DOHH2 (cell line): ENCODE results near the gene ARSK.

Experiments
- H3F3A ChIP-seq: fragments of 200-600 bp; sonication (generic), shearing (Covaris generic); 2 replicates; pipeline ENCODE4 v1.6.0; 2016; ENCODE audit warnings: antibody characterized with exemption, mild to moderate bottlenecking; ENCODE audit not compliant: control insufficient read depth, insufficient read depth
- H3K27ac ChIP-seq: fragments of 200-600 bp; sonication (generic); 2 replicates; pipeline ENCODE4 v1.5.1; 2014; ENCODE audit warnings: low read depth, mild to moderate bottlenecking, low read length, moderate library complexity
- H3K27me3 ChIP-seq: fragments of 200-600 bp; sonication (generic); 2 replicates; pipeline ENCODE4 v1.6.1; 2014; ENCODE audit warnings: mild to moderate bottlenecking, low read length, mixed read lengths; ENCODE audit not compliant: control insufficient read depth
- H3K36me3 ChIP-seq: fragments of 200-600 bp; sonication (generic); 2 replicates; pipeline ENCODE4 v1.6.1; 2014; ENCODE audit warnings: mild to moderate bottlenecking, low read length, moderate library complexity, mixed read lengths; ENCODE audit not compliant: control insufficient read depth
- H3K4me1 ChIP-seq: fragments of 200-600 bp; sonication (generic); 2 replicates; pipeline ENCODE4 v1.6.1; 2014; ENCODE audit warnings: mild to moderate bottlenecking, low read length, mixed read lengths; ENCODE audit not compliant: control insufficient read depth
- H3K4me2 ChIP-seq: fragments of 200-600 bp; sonication (generic); 2 replicates; pipeline ENCODE4 v1.6.0; 2014; ENCODE audit warnings: mild to moderate bottlenecking, low read length, moderate library complexity
- H3K4me3 ChIP-seq: fragments of 200-600 bp; sonication (generic); 2 replicates; pipeline ENCODE4 v1.5.1; 2014; ENCODE audit warnings: mild to moderate bottlenecking, low read length, mixed read lengths
- H3K79me2 ChIP-seq: fragments of 200-600 bp; sonication (generic); 2 replicates; pipeline ENCODE4 v1.6.1; 2014; ENCODE audit warnings: mild to moderate bottlenecking, low read length, mixed read lengths; ENCODE audit not compliant: control insufficient read depth
- H3K9me2 ChIP-seq: fragments of 200-600 bp; sonication (generic); replicated peaks from 2 replicates; pipeline ENCODE4 v1.6.1; 2014; ENCODE audit warnings: mild to moderate bottlenecking, low read length, mixed read lengths; ENCODE audit not compliant: control insufficient read depth
- H3K9me3 ChIP-seq: fragments of 200-600 bp; sonication (generic); 2 replicates; pipeline ENCODE4 v1.6.1; 2014; ENCODE audit warnings: antibody characterized with exemption, low read length, mixed read lengths; ENCODE audit not compliant: control insufficient read depth, insufficient read depth
- H4K20me1 ChIP-seq: fragments of 200-600 bp; sonication (generic); 2 replicates; pipeline ENCODE4 v1.6.0; 2014; ENCODE audit warnings: low read depth, mild to moderate bottlenecking, antibody characterized with exemption, low read length, moderate library complexity; ENCODE audit not compliant: control insufficient read depth, insufficient read depth
- CTCF ChIP-seq: fragments of 200-600 bp; sonication (generic); IDR thresholded peaks from one replicate; pipeline ENCODE4 v1.5.1; 2014; ENCODE audit warnings: antibody characterized with exemption, mild to moderate bottlenecking, low read depth, low read length; ENCODE audit not compliant: poor library complexity, severe bottlenecking
- EZH2phosphoT487 ChIP-seq: fragments of 200-600 bp; sonication (generic); IDR thresholded peaks from 2 replicates; pipeline ENCODE4 v1.6.1; 2017; ENCODE audit warnings: borderline replicate concordance, mild to moderate bottlenecking, antibody characterized with exemption, low read length, moderate library complexity, mixed read lengths

The ARSK gene

GRCh38 chr5:95562282-95562681 is 7.4 kb downstream of the ARSK start:
- Histone ChIP-seq H3K4me2 (no peak overlapping the region), H3F3A (no peaks in the 10 kb centered on the region), H3K9me3 (no peaks in the 10 kb centered on the region), H3K79me2 (peaks cover 4% of the 10 kb centered on the region), H3K27me3 (no peaks in the 10 kb centered on the region), H3K4me3 (no peak overlapping the region), H3K9me2 (no peaks in the 10 kb centered on the region), H3K36me3 (no peaks in the 10 kb centered on the region), H3K27ac (no peak overlapping the region), H4K20me1 (no peaks in the 10 kb centered on the region), H3K4me1 (no peaks in the 10 kb centered on the region)
- no peak for TF ChIP-seq CTCF
- TF ChIP-seq EZH2phosphoT487: no peak

- Histone ChIP-seq H3K9me3 (no peaks in the 10 kb centered on the region), H3K9me2 (no peaks in the 10 kb centered on the region), H3F3A (no peaks in the 10 kb centered on the region), H3K27ac (no peak overlapping the region), H4K20me1 (no peaks in the 10 kb centered on the region), H3K4me2 (no peak overlapping the region), H3K4me1 (no peaks in the 10 kb centered on the region), H3K27me3 (no peaks in the 10 kb centered on the region), H3K36me3 (peaks cover 3% of the 10 kb centered on the region; the same call in 1 of the 2 replicates), H3K4me3 (no peak overlapping the region), H3K79me2 (no peaks in the 10 kb centered on the region)
- TF ChIP-seq CTCF (no peak), EZH2phosphoT487 (no peak)
Observed at GRCh38 chr5:95563367-95563766, 8.5 kb downstream of the ARSK start.

GRCh38 chr5:95564450-95564849 is 9.5 kb downstream of the ARSK start:
- H3F3A ChIP-seq: no peaks in the 10 kb centered on the region
- H3K9me2 ChIP-seq: no peaks in the 10 kb centered on the region
- no peak overlapping the region for H3K4me3 ChIP-seq
- H3K4me2 ChIP-seq: no peak overlapping the region
- no peaks in the 10 kb centered on the region for H3K27me3 ChIP-seq
- TF ChIP-seq CTCF (no peak), EZH2phosphoT487 (no peak)
- H3K79me2 ChIP-seq: no peaks in the 10 kb centered on the region
- no peak overlapping the region for H3K27ac ChIP-seq
- no peaks in the 10 kb centered on the region for H3K9me3 ChIP-seq
- peaks cover 4% of the 10 kb centered on the region; the same call in 1 of the 2 replicates for H3K36me3 ChIP-seq
- no peaks in the 10 kb centered on the region for H3K4me1 ChIP-seq
- H4K20me1 ChIP-seq: no peaks in the 10 kb centered on the region
